Right lobe of liver (tissue), 6 donors: ENCODE results near the gene KIF25. TPM values are rescaled to one million over a fixed set of nuclear protein-coding genes. Genes with fewer than 3 reads are reported as not detected.

Experiments
- ATAC-seq, 4 donors: fragments of 200-7000 bp; cut with Tn5 transposase; one replicate each; pipeline ENCODE4 v1.9.1; 2020; ENCODE audit warnings: mild to moderate bottlenecking in 4 of 4, moderate library complexity in 4 of 4
- DNase-seq, 3 donors: peaks; one replicate each; pipeline ENCODE4 v3.0.0-alpha.2; 2020
- H3K27ac ChIP-seq, 3 donors: fragments of 200-600 bp; one replicate each; pipeline ENCODE4 v1.8.0; 2022
- H3K27me3 ChIP-seq, 2 donors: fragments of 200-600 bp; one replicate each; pipeline ENCODE4 v1.8.0; 2022
- H3K36me3 ChIP-seq, 4 donors: fragments of 200-600 bp; sonication (generic) in 1 of 4; one replicate each; pipeline versions ENCODE4 v1.5.1 to v1.8.0; 2017 to 2022; ENCODE audit warnings: control low read depth in 1 of 4
- H3K4me1 ChIP-seq, 4 donors: fragments of 200-600 bp; sonication (generic) in 1 of 4; one replicate each; pipeline versions ENCODE4 v1.5.1 to v1.8.0; 2017 to 2022; ENCODE audit warnings: control low read depth in 1 of 4
- H3K4me3 ChIP-seq, 3 donors: fragments of 200-600 bp; one replicate each; pipeline ENCODE4 v1.8.0; 2022
- H3K9me3 ChIP-seq, 4 donors: fragments of 200-600 bp; sonication (generic) in 1 of 4; one replicate each; pipeline versions ENCODE4 v1.5.1 to v1.8.0; 2017 to 2022; ENCODE audit warnings: control low read depth in 1 of 4
- CTCF ChIP-seq, 4 donors: fragments of 200-600 bp in 3 of 4; fragments of 450-650 bp in 1 of 4; IDR thresholded peaks; one replicate each; pipeline versions ENCODE4 v1.5.1 to v1.8.0; 2016 to 2022; ENCODE audit warnings: antibody characterized with exemption in 4 of 4, mild to moderate bottlenecking in 2 of 4
- POLR2A ChIP-seq: fragments of 450-650 bp; IDR thresholded peaks from one replicate; pipeline ENCODE4 v1.6.1; 2017; ENCODE audit warnings: antibody characterized with exemption, mild to moderate bottlenecking
- WGBS: methylation state at CpG from one replicate; pipeline ENCODE4 v1.1.6; 2018; ENCODE audit warnings: low coverage, low lambda C conversion rate; ENCODE audit not compliant: insufficient coverage; ENCODE audit errors: missing lambda C conversion rate; 5-methylcytosine and 5-hydroxymethylcytosine counted together
- intact Hi-C, 2 donors: fragments of 100-400 bp; cut with DNase I; formaldehyde crosslinking; loops; one replicate each; pipeline versions ENCODE4 v1.11.2 to v1.14.1; 2022
- total RNA-seq, 6 experiments: library from RNA; depleted of rRNA in 2 of 6; stranded (reverse); fragments of >200 nt in 2 of 6; fragmentation: NEBNext Ultra II Directional in 3 of 6; extraction: Animal tissue kit (Norgen Biotek cat#: 25700) in 3 of 6; gene quantifications; one replicate each; pipeline versions ENCODE4 v1.1.0 to v1.2.4, GENCODE V29; 2016 to 2023
- donor health status: DM: no; HTN: yes; CAD: no.
- donor health status: DM: no; HTN: no; CAD: no.
- donor health status: DM: no; HTN: no; CAD: no.
- donor health status: DM: no; HTN: yes; CAD: no.
- donor health status: DM: no; HTN: yes; CAD: no.

The KIF25 gene
- total RNA-seq, 6 experiments from 2014 or later, result 0.15 TPM; not detected in 5

GRCh38 chr6:167968091-167968490, 29.4 kb upstream of the KIF25 start:
- intact Hi-C loops, result no loop called here
- DNase-seq (peak in 1 of 3 donors; percentile 62), ATAC-seq (no peak)
- WGBS, result 69% methylated on average over 6 of the region's 6 CpGs
- H3K36me3 ChIP-seq, result peaks cover 0 to 38% (median 12%) of the 10 kb centered on the region in 4 donors
- no peaks in the 10 kb centered on the region for H3K27me3 ChIP-seq
- H3K9me3 ChIP-seq, result no peaks in the 10 kb centered on the region
- no peak overlapping the region for H3K4me3 ChIP-seq
- peaks cover 0 to 35% (median 14%) of the 10 kb centered on the region in 4 donors for H3K4me1 ChIP-seq
- no peak for TF ChIP-seq POLR2A
- peak; percentile 30 to 61 (median 44) for TF ChIP-seq CTCF (IDR thresholded peaks at IDR 0.05)
- no peak overlapping the region for H3K27ac ChIP-seq

GRCh38 chr6:167970230-167970629, 27.2 kb upstream of the KIF25 start:
- Histone ChIP-seq H3K27ac (no peak overlapping the region), H3K4me3 (no peak overlapping the region), H3K36me3 (peaks cover 0 to 38% (median 12%) of the 10 kb centered on the region in 4 donors), H3K27me3 (no peaks in the 10 kb centered on the region), H3K9me3 (no peaks in the 10 kb centered on the region), H3K4me1 (peaks cover 0 to 23% (median 8%) of the 10 kb centered on the region in 4 donors)
- TF ChIP-seq CTCF (IDR thresholded peaks at IDR 0.05) (no peak), POLR2A (no peak)
- ATAC-seq (no peak), DNase-seq (no peak)
- intact Hi-C loops, result no loop called here
- WGBS, result 86% methylated on average over 9 of the region's 10 CpGs

GRCh38 chr6:167972193-167972592, 25.3 kb upstream of the KIF25 start:
- Histone ChIP-seq H3K27me3 (no peaks in the 10 kb centered on the region), H3K27ac (no peak overlapping the region), H3K9me3 (no peaks in the 10 kb centered on the region), H3K36me3 (peaks cover 0 to 38% (median 10%) of the 10 kb centered on the region in 4 donors), H3K4me3 (no peak overlapping the region), H3K4me1 (peaks cover 0 to 5% (median 0%) of the 10 kb centered on the region in 4 donors)
- ATAC-seq, result no peak
- DNase-seq, result no peak
- WGBS, result 95% methylated on average over 10 of the region's 10 CpGs
- intact Hi-C loops, result no loop called here
- TF ChIP-seq CTCF (IDR thresholded peaks at IDR 0.05), result no peak
- TF ChIP-seq POLR2A, result no peak

GRCh38 chr6:167973148-167973885, 24.2 kb upstream of the KIF25 start:
- Histone ChIP-seq H3K27me3 (no peaks in the 10 kb centered on the region), H3K9me3 (no peaks in the 10 kb centered on the region), H3K4me1 (peaks cover 0 to 5% (median 0%) of the 10 kb centered on the region in 4 donors), H3K4me3 (no peak overlapping the region), H3K27ac (no peak overlapping the region), H3K36me3 (peaks cover 0 to 36% (median 9%) of the 10 kb centered on the region in 4 donors)
- intact Hi-C loops, result no loop called here
- peak in 1 of 4 donors; percentile 12 for ATAC-seq
- TF ChIP-seq CTCF (IDR thresholded peaks at IDR 0.05), result no peak
- TF ChIP-seq POLR2A, result no peak
- WGBS, result 88% methylated on average over 5 of the region's 9 CpGs
- no peak for DNase-seq
